ENCODE measurements around the gene MEGF11. TPM values are rescaled to one million over a fixed set of nuclear protein-coding genes. Genes with fewer than 3 reads are reported as not detected.

MEGF11 gene
- total and polyA plus RNA-seq, 4 donors, result 6.2 to 20.3 (median 14.0) TPM

GRCh38 chr15:65926459-65926858, 327.1 kb downstream of the MEGF11 start:
- WGBS (ENCODE audit: insufficient coverage), result no CpG with 5 or more reads among the region's 1 CpG
- Histone ChIP-seq H3K4me3 (ENCODE audit: low read depth, low read length) (no peak overlapping the region), H3K4me1 (ENCODE audit: control insufficient read depth, insufficient read depth, low read length) (peaks cover 12% of the 10 kb centered on the region), H3K9me3 (ENCODE audit: control insufficient read depth, insufficient read depth, low read length) (no peaks in the 10 kb centered on the region), H3K27me3 (ENCODE audit: control insufficient read depth, insufficient read depth, low read length) (no peaks in the 10 kb centered on the region), H3K36me3 (ENCODE audit: control insufficient read depth, insufficient read depth, low read length) (peaks cover 12% of the 10 kb centered on the region), H3K27ac (ENCODE audit: low read depth, low read length) (no peak overlapping the region)
- no peak for DNase-seq (ENCODE audit: low read depth in 4 of 6, low spot score in 6 of 6)

- no CpG with 5 or more reads among the region's 1 CpG for WGBS (ENCODE audit: insufficient coverage)
- Histone ChIP-seq H3K36me3 (ENCODE audit: control insufficient read depth, insufficient read depth, low read length) (peaks cover 12% of the 10 kb centered on the region), H3K27ac (ENCODE audit: low read depth, low read length) (no peak overlapping the region), H3K4me3 (ENCODE audit: low read depth, low read length) (no peak overlapping the region), H3K4me1 (ENCODE audit: control insufficient read depth, insufficient read depth, low read length) (peaks cover 12% of the 10 kb centered on the region), H3K27me3 (ENCODE audit: control insufficient read depth, insufficient read depth, low read length) (no peaks in the 10 kb centered on the region), H3K9me3 (ENCODE audit: control insufficient read depth, insufficient read depth, low read length) (no peaks in the 10 kb centered on the region)
- no peak for DNase-seq (ENCODE audit: low read depth in 4 of 6, low spot score in 6 of 6)
These were observed 328.2 kb downstream of the MEGF11 start for GRCh38 chr15:65925338-65925737.

- peaks cover 12% of the 10 kb centered on the region for H3K4me1 ChIP-seq (ENCODE audit: control insufficient read depth, insufficient read depth, low read length)
- H3K9me3 ChIP-seq (ENCODE audit: control insufficient read depth, insufficient read depth, low read length), result no peaks in the 10 kb centered on the region
- peaks cover 9% of the 10 kb centered on the region for H3K36me3 ChIP-seq (ENCODE audit: control insufficient read depth, insufficient read depth, low read length)
- no peaks in the 10 kb centered on the region for H3K27me3 ChIP-seq (ENCODE audit: control insufficient read depth, insufficient read depth, low read length)
- WGBS (ENCODE audit: insufficient coverage), result 33% methylated on average over 1 of the region's 3 CpGs
- H3K27ac ChIP-seq (ENCODE audit: low read depth, low read length), result no peak overlapping the region
- DNase-seq (ENCODE audit: low read depth in 4 of 6, low spot score in 6 of 6), result no peak
- no peak overlapping the region for H3K4me3 ChIP-seq (ENCODE audit: low read depth, low read length)
These were observed 329.5 kb downstream of the MEGF11 start for GRCh38 chr15:65924004-65924403.

GRCh38 chr15:65923264-65923663, 330.3 kb downstream of the MEGF11 start:
- DNase-seq (ENCODE audit: low read depth in 4 of 6, low spot score in 6 of 6), result no peak

GRCh38 chr15:65922621-65923020, 330.9 kb downstream of the MEGF11 start:
- Histone ChIP-seq H3K36me3 (ENCODE audit: control insufficient read depth, insufficient read depth, low read length) (peaks cover 9% of the 10 kb centered on the region), H3K27me3 (ENCODE audit: control insufficient read depth, insufficient read depth, low read length) (no peaks in the 10 kb centered on the region), H3K4me3 (ENCODE audit: low read depth, low read length) (no peak overlapping the region), H3K4me1 (ENCODE audit: control insufficient read depth, insufficient read depth, low read length) (peaks cover 12% of the 10 kb centered on the region), H3K9me3 (ENCODE audit: control insufficient read depth, insufficient read depth, low read length) (no peaks in the 10 kb centered on the region), H3K27ac (ENCODE audit: low read depth, low read length) (no peak overlapping the region)
- 83% methylated on average over 7 of the region's 7 CpGs for WGBS (ENCODE audit: insufficient coverage)
- DNase-seq (ENCODE audit: low read depth in 4 of 6, low spot score in 6 of 6), result no peak

More at GRCh38 chr15:65923264-65923663, 330.3 kb downstream of the MEGF11 start:
- Histone ChIP-seq H3K4me1 (ENCODE audit: control insufficient read depth, insufficient read depth, low read length) (peaks cover 12% of the 10 kb centered on the region), H3K4me3 (ENCODE audit: low read depth, low read length) (no peak overlapping the region), H3K9me3 (ENCODE audit: control insufficient read depth, insufficient read depth, low read length) (no peaks in the 10 kb centered on the region), H3K36me3 (ENCODE audit: control insufficient read depth, insufficient read depth, low read length) (peaks cover 9% of the 10 kb centered on the region), H3K27ac (ENCODE audit: low read depth, low read length) (no peak overlapping the region), H3K27me3 (ENCODE audit: control insufficient read depth, insufficient read depth, low read length) (no peaks in the 10 kb centered on the region)
- WGBS (ENCODE audit: insufficient coverage), result 37% methylated on average over 2 of the region's 5 CpGs

GRCh38 chr15:65921780-65922179, 331.8 kb downstream of the MEGF11 start:
- peaks cover 20% of the 10 kb centered on the region for H3K4me1 ChIP-seq (ENCODE audit: control insufficient read depth, insufficient read depth, low read length)
- no peak overlapping the region for H3K4me3 ChIP-seq (ENCODE audit: low read depth, low read length)
- H3K27ac ChIP-seq (ENCODE audit: low read depth, low read length), result no peak overlapping the region
- DNase-seq (ENCODE audit: low read depth in 4 of 6, low spot score in 6 of 6), result peak in 1 of 6 donors; percentile 85
- no peaks in the 10 kb centered on the region for H3K9me3 ChIP-seq (ENCODE audit: control insufficient read depth, insufficient read depth, low read length)
- H3K27me3 ChIP-seq (ENCODE audit: control insufficient read depth, insufficient read depth, low read length), result no peaks in the 10 kb centered on the region
- peaks cover 11% of the 10 kb centered on the region for H3K36me3 ChIP-seq (ENCODE audit: control insufficient read depth, insufficient read depth, low read length)
- WGBS (ENCODE audit: insufficient coverage), result 28% methylated on average over 3 of the region's 5 CpGs

- no peak overlapping the region for H3K27ac ChIP-seq (ENCODE audit: low read depth, low read length)
- peak in 1 of 6 donors; percentile 71 for DNase-seq (ENCODE audit: low read depth in 4 of 6, low spot score in 6 of 6)
- H3K4me1 ChIP-seq (ENCODE audit: control insufficient read depth, insufficient read depth, low read length), result peaks cover 29% of the 10 kb centered on the region
- no peaks in the 10 kb centered on the region for H3K9me3 ChIP-seq (ENCODE audit: control insufficient read depth, insufficient read depth, low read length)
- H3K27me3 ChIP-seq (ENCODE audit: control insufficient read depth, insufficient read depth, low read length), result no peaks in the 10 kb centered on the region
- H3K36me3 ChIP-seq (ENCODE audit: control insufficient read depth, insufficient read depth, low read length), result peaks cover 11% of the 10 kb centered on the region
- no peak overlapping the region for H3K4me3 ChIP-seq (ENCODE audit: low read depth, low read length)
- 51% methylated on average over 3 of the region's 4 CpGs for WGBS (ENCODE audit: insufficient coverage)
These were observed 332.7 kb downstream of the MEGF11 start for GRCh38 chr15:65920825-65921309.

GRCh38 chr15:65920121-65920520, 333.4 kb downstream of the MEGF11 start:
- Histone ChIP-seq H3K27ac (ENCODE audit: low read depth, low read length) (no peak overlapping the region), H3K4me3 (ENCODE audit: low read depth, low read length) (no peak overlapping the region), H3K4me1 (ENCODE audit: control insufficient read depth, insufficient read depth, low read length) (peaks cover 29% of the 10 kb centered on the region), H3K9me3 (ENCODE audit: control insufficient read depth, insufficient read depth, low read length) (no peaks in the 10 kb centered on the region), H3K36me3 (ENCODE audit: control insufficient read depth, insufficient read depth, low read length) (peaks cover 11% of the 10 kb centered on the region), H3K27me3 (ENCODE audit: control insufficient read depth, insufficient read depth, low read length) (no peaks in the 10 kb centered on the region)
- DNase-seq (ENCODE audit: low read depth in 4 of 6, low spot score in 6 of 6), result no peak
- WGBS (ENCODE audit: insufficient coverage), result 92% methylated on average over 1 of the region's 1 CpG

- H3K27ac ChIP-seq (ENCODE audit: low read depth, low read length), result no peak overlapping the region
- peaks cover 31% of the 10 kb centered on the region for H3K4me1 ChIP-seq (ENCODE audit: control insufficient read depth, insufficient read depth, low read length)
- no peak overlapping the region for H3K4me3 ChIP-seq (ENCODE audit: low read depth, low read length)
- no peaks in the 10 kb centered on the region for H3K27me3 ChIP-seq (ENCODE audit: control insufficient read depth, insufficient read depth, low read length)
- H3K36me3 ChIP-seq (ENCODE audit: control insufficient read depth, insufficient read depth, low read length), result peaks cover 11% of the 10 kb centered on the region
- WGBS (ENCODE audit: insufficient coverage), result 98% methylated on average over 9 of the region's 9 CpGs
- H3K9me3 ChIP-seq (ENCODE audit: control insufficient read depth, insufficient read depth, low read length), result no peaks in the 10 kb centered on the region
- DNase-seq (ENCODE audit: low read depth in 4 of 6, low spot score in 6 of 6), result no peak
These were observed 334.2 kb downstream of the MEGF11 start for GRCh38 chr15:65919353-65919752.

GRCh38 chr15:65918945-65919344, 334.6 kb downstream of the MEGF11 start:
- Histone ChIP-seq H3K27me3 (ENCODE audit: control insufficient read depth, insufficient read depth, low read length) (no peaks in the 10 kb centered on the region), H3K27ac (ENCODE audit: low read depth, low read length) (no peak overlapping the region), H3K4me1 (ENCODE audit: control insufficient read depth, insufficient read depth, low read length) (peaks cover 31% of the 10 kb centered on the region), H3K9me3 (ENCODE audit: control insufficient read depth, insufficient read depth, low read length) (no peaks in the 10 kb centered on the region), H3K36me3 (ENCODE audit: control insufficient read depth, insufficient read depth, low read length) (peaks cover 11% of the 10 kb centered on the region), H3K4me3 (ENCODE audit: low read depth, low read length) (no peak overlapping the region)
- 90% methylated on average over 2 of the region's 5 CpGs for WGBS (ENCODE audit: insufficient coverage)
- DNase-seq (ENCODE audit: low read depth in 4 of 6, low spot score in 6 of 6), result no peak
